Right lobe of liver (tissue), 4 donors: ENCODE data around the gene PDZD4.

ENCODE experiments used
- POLR2A ChIP-seq: fragments of 450-650 bp; IDR thresholded peaks from one replicate; pipeline ENCODE4 v1.6.1; 2017; ENCODE audit warnings: antibody characterized with exemption, mild to moderate bottlenecking
- TF ChIP-seq, protein P1 (sequence below), 4 donors: fragments of 200-600 bp in 3 of 4; fragments of 450-650 bp in 1 of 4; IDR thresholded peaks; one replicate each; pipeline versions ENCODE4 v1.5.1 to v1.8.0; 2016 to 2022; ENCODE audit warnings: antibody characterized with exemption in 4 of 4, mild to moderate bottlenecking in 2 of 4
- donor health status: DM: no; HTN: no; CAD: no.
- donor health status: DM: no; HTN: no; CAD: no.
- donor health status: DM: no; HTN: yes; CAD: no.

DNA sequence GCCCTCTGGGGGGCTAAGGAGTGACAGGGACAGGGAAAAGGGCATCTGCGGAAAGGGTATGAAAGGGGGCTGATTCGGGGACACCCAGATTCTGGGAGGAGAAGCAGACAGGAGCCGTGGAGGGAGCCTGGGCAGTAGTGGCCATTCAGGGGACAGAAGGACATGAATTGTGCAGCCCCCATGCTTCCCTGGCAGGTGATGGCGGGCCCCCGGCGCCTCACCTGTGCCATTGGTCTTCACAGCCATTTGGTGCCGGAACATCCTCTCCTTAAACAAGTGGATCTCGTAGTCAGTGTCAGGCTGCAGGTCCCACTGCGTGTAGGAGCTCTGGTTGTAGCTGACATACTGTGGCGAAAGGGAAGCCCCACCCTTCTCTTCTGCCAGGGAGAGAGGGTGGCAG lies 33.8 kb upstream of the PDZD4 start:
- TF ChIP-seq, protein P1, sequence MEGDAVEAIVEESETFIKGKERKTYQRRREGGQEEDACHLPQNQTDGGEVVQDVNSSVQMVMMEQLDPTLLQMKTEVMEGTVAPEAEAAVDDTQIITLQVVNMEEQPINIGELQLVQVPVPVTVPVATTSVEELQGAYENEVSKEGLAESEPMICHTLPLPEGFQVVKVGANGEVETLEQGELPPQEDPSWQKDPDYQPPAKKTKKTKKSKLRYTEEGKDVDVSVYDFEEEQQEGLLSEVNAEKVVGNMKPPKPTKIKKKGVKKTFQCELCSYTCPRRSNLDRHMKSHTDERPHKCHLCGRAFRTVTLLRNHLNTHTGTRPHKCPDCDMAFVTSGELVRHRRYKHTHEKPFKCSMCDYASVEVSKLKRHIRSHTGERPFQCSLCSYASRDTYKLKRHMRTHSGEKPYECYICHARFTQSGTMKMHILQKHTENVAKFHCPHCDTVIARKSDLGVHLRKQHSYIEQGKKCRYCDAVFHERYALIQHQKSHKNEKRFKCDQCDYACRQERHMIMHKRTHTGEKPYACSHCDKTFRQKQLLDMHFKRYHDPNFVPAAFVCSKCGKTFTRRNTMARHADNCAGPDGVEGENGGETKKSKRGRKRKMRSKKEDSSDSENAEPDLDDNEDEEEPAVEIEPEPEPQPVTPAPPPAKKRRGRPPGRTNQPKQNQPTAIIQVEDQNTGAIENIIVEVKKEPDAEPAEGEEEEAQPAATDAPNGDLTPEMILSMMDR (IDR thresholded peaks at IDR 0.05) = no peak
- TF ChIP-seq POLR2A = no peak
